HCT116 (cell line): ENCODE measurements around the gene ROGDI. TPM values are rescaled to one million over a fixed set of nuclear protein-coding genes. Genes with fewer than 3 reads are reported as not detected.

Experiments used
- ATAC-seq: fragments of 200-7000 bp; cut with Tn5 transposase; 2 replicates; pipeline ENCODE4 v1.9.1; 2020; ENCODE audit warnings: mild to moderate bottlenecking, moderate library complexity
- BruUV-seq: library from RNA; stranded (reverse); fragments of 400-500 nt; replicated peaks from 2 replicates; lab custom pipeline; 2021; lab: Mats Ljungman, UMichigan
- CTCF ChIA-PET: fragments of 300-600 bp; sonication (Branson Sonifier 250); formaldehyde crosslinking; loops from one replicate; lab custom pipeline; 2021; ENCODE audit warnings: antibody characterized with exemption; lab: Charles Lee
- POLR2A ChIA-PET: fragments of 300-600, 350-600 bp; sonication (Branson Sonifier 250); formaldehyde crosslinking; loops from one replicate; lab custom pipeline; 2021; ENCODE audit warnings: antibody characterized with exemption; lab: Charles Lee
- RAD21 ChIA-PET, 2 experiments: fragments of 300-600 bp; sonication (Branson Sonifier 250); formaldehyde crosslinking; loops; one replicate each; lab custom pipeline; 2023; ENCODE audit warnings: low total read pairs in 2 of 2; ENCODE audit not compliant: uncharacterized antibody in 2 of 2, unreplicated experiment in 2 of 2, low non-redundant PET in 1 of 2; lab: Charles Lee
- DNase-seq: peaks from one replicate; pipeline ENCODE4 v3.0.0-alpha.2; 2010; ENCODE audit warnings: low read depth, low spot score
- H2AFZ ChIP-seq: fragments of 200-600 bp; shearing (Covaris generic), sonication (generic); 2 replicates; pipeline ENCODE4 v1.6.1; 2017; ENCODE audit warnings: low read depth, mixed run types, mixed read lengths, antibody characterized with exemption, low read length; ENCODE audit not compliant: poor library complexity, severe bottlenecking
- H3K27ac ChIP-seq: 2 replicates; pipeline ENCODE4 v1.5.1; 2012; ENCODE audit warnings: low read depth, low read length
- H3K27me3 ChIP-seq: fragments of 200-600 bp; sonication (generic); 2 replicates; pipeline ENCODE4 v1.6.1; 2016; ENCODE audit warnings: mixed run types, low read length, mixed read lengths; ENCODE audit not compliant: insufficient read depth
- H3K36me3 ChIP-seq, 2 experiments: fragments of 200-500 bp in 1 of 2; fragments of 200-600 bp in 1 of 2; sonication (Bioruptor generic) in 1 of 2; sonication (generic) in 1 of 2; 2 replicates each; pipeline versions ENCODE4 v1.5.1 to v1.6.1; 2014 to 2016; ENCODE audit warnings: low read length in 2 of 2, inconsistent platforms in 1 of 2, mixed read lengths in 1 of 2, mixed run types in 1 of 2; ENCODE audit not compliant: insufficient read depth in 2 of 2, control insufficient read depth in 1 of 2
- H3K4me1 ChIP-seq, 2 experiments: fragments of 200-600 bp in 1 of 2; sonication (generic) in 1 of 2; 2 replicates each; pipeline versions ENCODE4 v1.5.1 to v1.6.1; 2012 to 2017; ENCODE audit warnings: low read length in 2 of 2, inconsistent platforms in 1 of 2, mild to moderate bottlenecking in 1 of 2, mixed read lengths in 1 of 2, mixed run types in 1 of 2, moderate library complexity in 1 of 2; ENCODE audit not compliant: insufficient read depth in 2 of 2, control insufficient read depth in 1 of 2
- H3K4me2 ChIP-seq: fragments of 200-600 bp; sonication (generic); 2 replicates; pipeline ENCODE4 v1.6.1; 2017; ENCODE audit warnings: mixed run types, low read length, mixed read lengths
- H3K4me3 ChIP-seq, 2 experiments: fragments of 200-600 bp in 1 of 2; sonication (generic) in 1 of 2; replicated peaks in 1 of 2; 2 replicates each; pipeline ENCODE4 v1.5.1; 2011 to 2016; ENCODE audit warnings: low read length in 2 of 2, control low read depth in 1 of 2, low read depth in 1 of 2, mild to moderate bottlenecking in 1 of 2, mixed read lengths in 1 of 2, mixed run types in 1 of 2
- H3K79me2 ChIP-seq: fragments of 200-600 bp; sonication (generic); 2 replicates; pipeline ENCODE4 v1.6.1; 2017; ENCODE audit warnings: mild to moderate bottlenecking, mixed run types, low read length, moderate library complexity, mixed read lengths; ENCODE audit not compliant: insufficient read depth
- H3K9ac ChIP-seq: fragments of 200-600 bp; sonication (generic); 2 replicates; pipeline ENCODE4 v1.6.1; 2016; ENCODE audit warnings: low read length, mixed read lengths
- H3K9me2 ChIP-seq: fragments of 200-600 bp; sonication (generic), shearing (Covaris generic); 2 replicates; pipeline ENCODE4 v1.6.1; 2017; ENCODE audit warnings: mixed run types, mild to moderate bottlenecking, moderate library complexity; ENCODE audit not compliant: insufficient read depth
- H3K9me3 ChIP-seq, 2 experiments: fragments of 200-500 bp in 1 of 2; fragments of 200-600 bp in 1 of 2; sonication (Bioruptor generic) in 1 of 2; sonication (generic) in 1 of 2; 2 replicates each; pipeline ENCODE4 v1.6.1; 2014 to 2017; ENCODE audit warnings: low read length in 2 of 2, mixed read lengths in 2 of 2, inconsistent platforms in 1 of 2, low read depth in 1 of 2, mild to moderate bottlenecking in 1 of 2, mixed run types in 1 of 2, moderate library complexity in 1 of 2; ENCODE audit not compliant: control insufficient read depth in 1 of 2, insufficient read depth in 1 of 2
- H4K20me1 ChIP-seq: fragments of 200-600 bp; sonication (generic), shearing (Covaris generic); 2 replicates; pipeline ENCODE4 v1.6.1; 2017; ENCODE audit warnings: mixed run types, mild to moderate bottlenecking, moderate library complexity; ENCODE audit not compliant: insufficient read depth
- ATF3 ChIP-seq: IDR thresholded peaks from 2 replicates; pipeline ENCODE4 v1.6.1; 2012
- CBX3 ChIP-seq: IDR thresholded peaks from 2 replicates; pipeline ENCODE4 v1.6.1; 2012; ENCODE audit warnings: low read depth
- CEBPB ChIP-seq: IDR thresholded peaks from 2 replicates; pipeline ENCODE4 v1.6.1; 2012; ENCODE audit warnings: low read depth
- EGR1 ChIP-seq: IDR thresholded peaks from 2 replicates; pipeline ENCODE4 v1.6.1; 2012; ENCODE audit warnings: low read depth
- EZH2 ChIP-seq: fragments of 200-600 bp; sonication (generic); IDR thresholded peaks from 2 replicates; pipeline ENCODE4 v1.6.1; 2017; ENCODE audit warnings: antibody characterized with exemption, mixed run types
- FOSL1 ChIP-seq: IDR thresholded peaks from 2 replicates; pipeline ENCODE4 v1.6.1; 2012; ENCODE audit warnings: low read depth
- JUND ChIP-seq: IDR thresholded peaks from 2 replicates; pipeline ENCODE4 v1.6.1; 2012
- MAX ChIP-seq: IDR thresholded peaks from 2 replicates; pipeline ENCODE4 v1.6.1; 2012
- POLR2A ChIP-seq: IDR thresholded peaks from 2 replicates; pipeline ENCODE4 v1.7.0; 2011; ENCODE audit warnings: borderline replicate concordance; ENCODE audit not compliant: insufficient read depth, insufficient read length; ENCODE audit errors: extremely low read depth
- POLR2AphosphoS5 ChIP-seq: IDR thresholded peaks from 2 replicates; pipeline ENCODE4 v1.6.1; 2011; ENCODE audit warnings: mild to moderate bottlenecking, low read depth, low read length, moderate library complexity
- RAD21 ChIP-seq: IDR thresholded peaks from 2 replicates; pipeline ENCODE4 v1.6.1; 2012; ENCODE audit warnings: low read depth, mild to moderate bottlenecking
- SIN3A ChIP-seq: IDR thresholded peaks from 2 replicates; pipeline ENCODE4 v1.6.1; 2012; ENCODE audit warnings: low read depth
- SP1 ChIP-seq: IDR thresholded peaks from 2 replicates; pipeline ENCODE4 v1.6.1; 2012; ENCODE audit warnings: low read depth
- SRF ChIP-seq: IDR thresholded peaks from 2 replicates; pipeline ENCODE4 v1.6.1; 2012; ENCODE audit warnings: low read depth
- YY1 ChIP-seq: IDR thresholded peaks from 2 replicates; pipeline ENCODE4 v1.6.1; 2011; ENCODE audit warnings: low read length, low read depth, moderate library complexity, mild to moderate bottlenecking; ENCODE audit not compliant: insufficient replicate concordance; ENCODE audit errors: extremely low read depth
- ZBTB33 ChIP-seq: IDR thresholded peaks from 2 replicates; pipeline ENCODE4 v1.6.1; 2011; ENCODE audit warnings: mild to moderate bottlenecking, low read length, moderate library complexity; ENCODE audit not compliant: insufficient replicate concordance; ENCODE audit errors: extremely low read depth
- intact Hi-C: fragments of 100-400 bp; cut with micrococcal nuclease; formaldehyde crosslinking; loops from 2 replicates; pipeline ENCODE4 v1.10.0; 2022
- total RNA-seq: library from RNA; stranded (reverse); gene quantifications from one replicate; pipeline ENCODE4 v1.2.1, GENCODE V29; 2021; ENCODE audit not compliant: unreplicated experiment

ROGDI gene
- total RNA-seq, 1 experiment from 2014 or later = 20.1 TPM

GRCh38 chr16:4811773-4812172 is 9.3 kb upstream of the ROGDI start:
- H4K20me1 ChIP-seq = no peaks in the 10 kb centered on the region
- H2AFZ ChIP-seq = no peak overlapping the region
- no peak overlapping the region for H3K27ac ChIP-seq
- intact Hi-C loops = no loop called here
- H3K4me1 ChIP-seq = no peaks in the 10 kb centered on the region
- POLR2A ChIA-PET = no interaction called here
- RAD21 ChIA-PET = no interaction called here
- CTCF ChIA-PET = no interaction called here
- no peaks in the 10 kb centered on the region for H3K27me3 ChIP-seq
- DNase-seq = no peak
- H3K4me3 ChIP-seq = no peak overlapping the region
- H3K79me2 ChIP-seq = no peaks in the 10 kb centered on the region
- 0 out of 2 replicates have a peak, but pooled peaks have one; percentile 22 for ATAC-seq
- H3K36me3 ChIP-seq = peaks cover 37 to 38% of the 10 kb centered on the region in 2 experiments
- no peaks in the 10 kb centered on the region for H3K9me3 ChIP-seq
- no peak for TF ChIP-seq SP1
- no peak for TF ChIP-seq FOSL1
- TF ChIP-seq MAX = no peak
- no peak for TF ChIP-seq POLR2A
- TF ChIP-seq EZH2 = no peak
- no peak for TF ChIP-seq YY1
- no peak for TF ChIP-seq POLR2AphosphoS5
- TF ChIP-seq RAD21 = no peak
- no peak for TF ChIP-seq ATF3
- TF ChIP-seq SRF = no peak
- no peak for TF ChIP-seq ZBTB33
- TF ChIP-seq CBX3 = no peak
- TF ChIP-seq EGR1 = no peak
- no peak for TF ChIP-seq CEBPB
- TF ChIP-seq SIN3A = no peak
- TF ChIP-seq JUND = no peak
- TF ChIP-seq, all 23 proteins: peak for 0
- no peak overlapping the region for H3K9ac ChIP-seq
- H3K9me2 ChIP-seq = no peaks in the 10 kb centered on the region
- BruUV-seq = no TSS peak
- no peak overlapping the region for H3K4me2 ChIP-seq
